Vagina (tissue), 2 donors: Measurements from ENCODE around the gene MYL12A.

Source experiments
- CTCF ChIP-seq, 3 experiments: fragments of 450-650 bp in 2 of 3; fragments of 200-600 bp in 1 of 3; sonication (generic) in 1 of 3; IDR thresholded peaks; one replicate each; pipeline ENCODE4 v1.5.1; 2017 to 2019; ENCODE audit warnings: antibody characterized with exemption in 3 of 3, mild to moderate bottlenecking in 2 of 3, moderate library complexity in 2 of 3
- POLR2A ChIP-seq, 2 donors: fragments of 450-650 bp; IDR thresholded peaks; one replicate each; pipeline ENCODE4 v1.6.1; 2017; ENCODE audit warnings: antibody characterized with exemption in 2 of 2, mild to moderate bottlenecking in 2 of 2, moderate library complexity in 2 of 2

DNA sequence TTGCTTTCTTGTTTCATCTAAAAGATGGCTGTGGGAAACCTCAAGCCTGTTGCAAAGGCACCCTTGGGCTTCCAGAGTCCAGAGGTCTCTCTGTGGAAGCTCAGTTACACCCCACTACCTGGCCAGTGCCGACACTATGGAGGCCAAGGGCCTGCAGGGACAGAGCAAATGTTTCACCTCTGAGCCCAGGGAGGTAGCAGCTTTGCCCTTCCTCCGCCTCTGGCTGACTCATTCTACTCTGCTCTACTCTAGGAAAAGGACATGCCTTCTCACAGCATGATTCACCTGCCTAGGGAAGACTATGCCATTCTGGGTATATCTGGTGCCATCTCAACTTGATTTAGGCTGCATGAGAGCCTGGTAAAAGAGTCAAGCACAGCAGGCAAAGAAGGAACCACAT is 40.0 kb upstream of the MYL12A start:
- no peak for TF ChIP-seq CTCF (IDR thresholded peaks at IDR 0.05)
- TF ChIP-seq POLR2A (IDR thresholded peaks at IDR 0.05), result no peak
